GM21360 (cell line): ENCODE data around the gene PPL.
"Not testable (repeated sequence)": the region's sequence is repeated elsewhere in the genome, so short reads cannot be mapped to it uniquely, and the experiment has no call there.

Experiments used
- ATAC-seq: cut with Tn5 transposase; IDR thresholded peaks from one replicate; pipeline ENCODE4 v1.9.1; 2021; ENCODE audit warnings: mild to moderate bottlenecking, moderate library complexity; ENCODE audit not compliant: unreplicated experiment

PPL gene

GRCh38 chr16:4936991-4937781 is at the start of gene PPL:
Gene PPL, minus strand, starts transcription at chr16:4937148. Its CDS starts 103 bp downstream, at chr16:4937045.
- ATAC-seq, result no peak

GRCh38 chr16:4984174-4984990 is 47.4 kb upstream of the PPL start:
- ATAC-seq, result no peak

- no peak for ATAC-seq
These were observed 45.3 kb upstream of the PPL start for GRCh38 chr16:4982056-4982867.

- ATAC-seq, result no peak
These were observed 44.5 kb upstream of the PPL start for GRCh38 chr16:4981473-4981872.

DNA sequence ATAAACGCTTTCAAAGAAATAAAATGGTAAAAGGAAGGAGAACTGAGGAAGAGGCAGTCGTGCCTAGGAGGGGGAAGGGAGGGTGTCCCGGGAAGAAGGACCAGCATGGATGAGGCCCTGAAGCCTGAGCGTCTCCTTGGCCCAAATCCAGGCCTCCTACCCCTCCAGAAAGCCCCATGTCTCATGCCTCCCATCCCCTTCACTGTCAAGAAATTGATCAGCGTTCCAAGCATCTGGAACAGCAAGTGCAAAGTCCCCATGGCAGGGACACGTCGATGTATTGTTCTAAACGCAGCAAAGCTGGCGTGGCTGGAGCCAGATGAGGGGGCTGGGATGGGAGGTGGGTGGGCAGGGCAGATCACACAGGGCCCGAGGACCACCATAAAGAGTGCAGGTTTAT is 43.7 kb upstream of the PPL start:
- ATAC-seq, result no peak

DNA sequence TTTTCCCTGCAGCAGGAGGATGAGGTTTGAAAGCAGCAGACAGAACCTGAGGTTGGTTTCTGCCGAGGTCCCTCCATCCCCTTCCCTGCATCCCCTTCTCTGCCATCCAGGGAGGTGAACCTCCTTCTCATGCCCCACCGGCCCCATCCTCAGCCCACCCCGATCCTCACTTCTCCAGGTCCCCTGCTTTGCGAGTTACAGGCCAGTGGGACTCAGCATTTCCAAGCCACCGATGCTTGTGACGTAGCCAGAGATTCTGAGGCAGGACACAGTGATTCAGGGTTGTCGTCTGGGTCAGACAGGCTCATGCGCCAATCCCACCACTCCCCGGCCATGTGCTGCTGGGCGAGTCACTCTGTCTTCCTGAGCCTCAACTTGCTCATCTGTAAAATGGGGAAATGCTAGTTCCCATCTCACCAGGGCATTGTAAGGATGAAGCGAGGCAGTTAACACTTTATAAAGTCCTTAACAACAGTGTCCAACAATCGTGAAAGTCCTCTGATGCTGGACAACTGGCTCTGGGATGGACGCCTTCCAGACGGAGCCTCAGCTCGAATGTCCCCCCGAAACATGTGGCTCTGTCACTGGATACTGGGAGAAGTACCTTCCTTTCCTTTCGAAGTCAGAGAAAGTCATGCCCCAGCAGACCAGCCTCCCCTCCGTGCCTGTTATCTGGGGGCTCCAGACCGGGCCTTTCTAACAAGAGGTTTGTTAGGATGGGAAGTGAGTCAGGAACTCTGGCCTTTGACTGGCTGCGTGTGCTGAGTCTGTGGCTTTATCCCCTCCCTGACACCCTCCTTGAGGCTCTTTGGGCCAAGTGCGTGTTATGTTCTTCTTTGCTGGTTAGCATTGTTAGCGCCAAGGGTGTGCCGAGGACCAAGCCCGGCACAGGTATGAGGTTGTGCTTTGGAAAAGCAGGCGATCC is 43.0 kb upstream of the PPL start:
- no peak for ATAC-seq

DNA sequence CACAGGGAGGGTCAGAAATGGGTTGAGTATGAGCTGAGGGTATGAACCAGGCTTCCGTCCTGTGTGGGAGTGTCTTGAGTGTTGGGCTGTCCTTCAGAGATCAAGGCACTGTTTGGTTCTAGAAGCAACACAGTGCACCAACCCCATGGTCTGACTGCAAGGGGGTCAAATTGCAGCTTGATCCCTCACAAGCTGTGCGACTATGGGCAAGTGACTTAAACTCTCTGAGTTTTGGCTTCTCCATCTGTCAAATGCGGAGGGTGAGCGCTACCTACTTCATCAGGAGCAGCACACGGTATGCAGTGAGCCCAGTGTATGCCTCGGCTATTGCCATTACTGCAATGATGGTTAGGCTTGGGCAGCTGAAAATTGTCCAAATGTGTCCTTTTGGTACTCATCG is 42.2 kb upstream of the PPL start:
- no peak for ATAC-seq

- no peak for ATAC-seq
These were observed 39.7 kb upstream of the PPL start for GRCh38 chr16:4976611-4977145.

DNA sequence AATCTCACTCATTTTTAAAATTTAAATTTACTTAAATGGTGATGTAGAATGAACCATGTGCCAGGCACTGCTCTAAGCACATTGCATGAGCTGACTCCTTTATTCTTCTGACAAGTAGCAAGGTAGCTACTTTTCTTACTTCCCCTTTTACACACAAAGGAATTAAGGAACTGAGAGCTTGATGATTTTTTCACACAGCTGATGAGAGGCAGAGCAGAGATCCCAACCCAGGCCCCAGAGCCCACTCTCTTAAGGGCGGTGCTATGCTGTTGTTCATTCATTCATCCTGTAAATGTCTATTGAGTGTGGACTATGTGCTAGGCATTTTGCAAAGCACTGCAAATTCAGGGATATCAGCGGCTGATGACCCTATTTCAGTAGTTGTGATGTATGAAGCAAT is 39.1 kb upstream of the PPL start:
- ATAC-seq, result peak; percentile 85

DNA sequence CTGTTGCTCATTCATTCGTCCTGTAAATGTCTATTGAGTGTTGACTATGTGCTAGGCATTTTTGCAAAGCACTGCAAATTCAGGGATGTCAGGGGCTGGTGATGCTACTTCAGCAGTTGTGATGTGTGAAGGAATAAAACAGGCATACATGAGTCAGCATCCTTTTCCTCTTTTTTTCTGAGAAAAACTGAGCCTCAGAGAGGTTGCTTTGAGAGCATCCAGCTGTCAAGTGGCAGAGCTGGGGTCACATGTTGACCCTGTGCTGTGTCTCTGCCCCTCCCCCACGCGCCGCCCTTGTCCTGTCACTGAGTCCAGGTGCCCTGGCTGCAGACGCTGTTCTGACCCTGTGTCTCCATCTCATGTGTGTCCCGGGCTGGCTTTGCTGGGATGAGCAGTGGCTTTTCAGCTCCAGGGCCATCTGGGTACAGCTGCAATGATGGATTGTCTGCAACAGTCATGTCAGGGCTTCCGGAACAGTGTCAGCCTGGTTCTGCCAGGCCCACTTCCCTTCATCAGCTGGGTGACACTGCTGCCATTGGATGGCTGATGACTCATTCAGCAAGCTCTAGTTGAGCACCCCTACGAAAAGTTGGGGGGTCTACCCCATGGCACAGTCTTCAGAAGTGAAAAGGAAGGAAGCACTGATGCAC is 36.1 kb upstream of the PPL start:
- ATAC-seq, result no peak

DNA sequence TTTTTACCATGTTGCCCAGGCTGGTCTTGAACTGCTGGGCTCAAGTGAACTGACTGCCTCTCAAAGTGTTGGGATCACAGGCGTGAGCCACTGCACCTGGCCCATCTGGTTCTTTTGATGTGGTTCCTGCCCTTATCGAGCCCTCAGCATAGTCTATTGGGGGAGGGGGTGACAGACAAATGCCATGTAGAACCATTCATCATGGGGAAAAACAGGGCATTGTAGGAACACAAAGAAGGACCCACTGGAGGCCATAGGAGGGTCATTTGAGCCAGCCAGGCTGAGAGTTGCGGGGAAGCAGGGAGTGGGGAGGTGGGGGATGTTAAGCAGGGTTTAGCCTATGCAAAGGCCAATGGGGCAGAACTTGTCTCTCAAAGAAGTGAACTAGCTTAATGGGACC is 33.1 kb upstream of the PPL start:
- no peak for ATAC-seq

- ATAC-seq, result no peak
These were observed 32.0 kb upstream of the PPL start for GRCh38 chr16:4968879-4969483.

DNA sequence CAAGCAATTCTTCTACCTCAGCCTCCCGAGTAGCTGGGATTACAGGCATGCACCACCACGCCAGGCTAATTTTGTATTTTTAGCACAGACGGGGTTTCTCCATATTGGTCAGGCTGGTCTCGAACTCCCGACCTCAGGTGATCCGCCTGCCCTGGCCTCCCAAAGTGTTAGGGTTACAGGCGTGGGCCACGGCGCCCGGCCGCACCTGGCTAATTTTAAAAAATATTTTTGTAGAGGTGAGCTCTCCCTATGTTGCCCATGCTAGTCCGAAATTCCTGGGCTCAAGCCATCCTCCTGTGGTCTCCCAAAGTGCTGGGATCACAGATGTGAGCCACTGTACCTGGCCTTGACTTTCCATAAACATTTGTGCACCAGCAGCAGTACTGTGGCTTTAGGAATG is 31.3 kb upstream of the PPL start:
- ATAC-seq, result not testable (repeated sequence)

- no peak for ATAC-seq
These were observed 29.9 kb upstream of the PPL start for GRCh38 chr16:4966736-4967453.

DNA sequence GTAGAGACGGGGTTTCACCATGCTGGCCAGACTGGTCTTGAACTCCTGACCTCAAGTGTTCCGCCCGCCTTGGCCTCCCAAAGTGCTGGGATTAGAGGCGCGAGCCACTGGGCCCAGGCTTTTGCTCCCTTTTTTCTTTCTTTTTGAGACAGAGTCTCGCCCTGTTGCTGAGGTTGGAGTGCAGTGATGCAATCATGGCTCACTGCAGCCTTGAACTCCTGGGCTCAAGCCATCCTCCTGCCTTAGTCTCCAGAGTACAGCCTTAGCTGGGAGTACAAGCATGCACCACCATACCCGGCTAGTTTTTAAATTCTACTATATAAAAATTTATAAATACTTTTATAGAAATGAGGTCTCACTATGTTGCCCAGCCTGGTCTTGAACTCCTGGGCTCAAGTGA is 26.6 kb upstream of the PPL start:
- not testable (repeated sequence) for ATAC-seq

- ATAC-seq, result no peak
These were observed 25.8 kb upstream of the PPL start for GRCh38 chr16:4962716-4963115.

DNA sequence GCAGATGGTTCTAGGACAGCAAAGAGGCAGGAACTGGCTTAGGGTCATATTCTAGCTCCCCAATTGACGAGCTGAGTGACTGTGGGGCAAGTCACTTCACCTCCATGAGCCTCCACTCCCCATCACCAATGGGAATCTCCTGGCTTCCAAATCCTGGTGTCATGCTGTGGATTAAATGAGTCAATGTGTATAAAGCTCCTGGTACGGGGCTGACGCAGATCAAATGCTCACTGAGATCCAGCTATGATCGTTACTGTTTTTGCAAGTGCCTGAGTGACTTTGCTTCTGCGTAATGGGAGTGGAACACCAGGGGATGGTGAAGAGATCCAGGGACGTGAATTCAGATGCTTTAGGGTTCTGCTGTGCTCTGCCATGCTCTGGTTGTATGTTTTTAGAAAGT is 23.6 kb upstream of the PPL start:
- no peak for ATAC-seq
